Upper lobe of left lung (tissue), 6 donors: ENCODE results near the gene DGKQ. TPM values are rescaled to one million over a fixed set of nuclear protein-coding genes. Genes with fewer than 3 reads are reported as not detected.

Source experiments
- ATAC-seq, 2 donors: fragments of 200-7000 bp; cut with Tn5 transposase; one replicate each; pipeline ENCODE4 v1.9.1; 2022; ENCODE audit warnings: mild to moderate bottlenecking in 2 of 2, moderate library complexity in 2 of 2; ENCODE audit not compliant: low FRiP score in 2 of 2
- DNase-seq, 2 donors: peaks; one replicate each; pipeline ENCODE4 v3.0.0-alpha.2; 2019 to 2020
- H3K27ac ChIP-seq, 4 donors: fragments of 200-600 bp; sonication (generic); one replicate each; pipeline ENCODE4 v1.5.1; 2016 to 2019
- H3K27me3 ChIP-seq, 4 donors: fragments of 200-600 bp; sonication (generic); one replicate each; pipeline ENCODE4 v1.5.1; 2017 to 2019
- H3K36me3 ChIP-seq, 4 donors: fragments of 200-600 bp; sonication (generic); one replicate each; pipeline ENCODE4 v1.5.1; 2016 to 2019
- H3K4me1 ChIP-seq, 4 donors: fragments of 200-600 bp; sonication (generic); one replicate each; pipeline ENCODE4 v1.5.1; 2018 to 2019
- H3K4me3 ChIP-seq, 4 donors: fragments of 200-600 bp; sonication (generic); one replicate each; pipeline ENCODE4 v1.5.1; 2017 to 2019; ENCODE audit warnings: mild to moderate bottlenecking in 2 of 4, moderate library complexity in 1 of 4
- H3K9me3 ChIP-seq, 4 donors: fragments of 200-600 bp; sonication (generic); one replicate each; pipeline ENCODE4 v1.5.1; 2018 to 2019
- EP300 ChIP-seq, 4 donors: sonication (generic); formaldehyde crosslinking; IDR thresholded peaks; one replicate each; pipeline ENCODE4 v1.5.1; 2017; ENCODE audit warnings: antibody characterized with exemption in 4 of 4, control low read depth in 2 of 4
- POLR2A ChIP-seq, 4 donors: fragments of 450-650 bp; IDR thresholded peaks; one replicate each; pipeline ENCODE4 v1.5.1; 2016 to 2017; ENCODE audit warnings: antibody characterized with exemption in 4 of 4, mild to moderate bottlenecking in 2 of 4
- POLR2AphosphoS5 ChIP-seq, 2 donors: sonication (generic); formaldehyde crosslinking; IDR thresholded peaks; one replicate each; pipeline ENCODE4 v1.5.1; 2017; ENCODE audit warnings: antibody characterized with exemption in 2 of 2
- WGBS, 2 donors: methylation state at CpG; one replicate each; pipeline ENCODE4 v1.1.5; 2017 to 2018; 5-methylcytosine and 5-hydroxymethylcytosine counted together
- total RNA-seq, 6 donors: library from RNA; depleted of rRNA in 4 of 6; stranded (reverse); fragments of >200 nt in 4 of 6; gene quantifications; one replicate each; pipeline versions ENCODE4 v1.1.0 to v1.2.1, GENCODE V29; 2016 to 2021
- TF ChIP-seq, protein P1 (sequence below), 6 experiments: fragments of 450-650 bp in 4 of 6; fragments of 200-600 bp in 2 of 6; sonication (generic) in 2 of 6; IDR thresholded peaks; one replicate each; pipeline ENCODE4 v1.5.1; 2016 to 2019; ENCODE audit warnings: antibody characterized with exemption in 6 of 6
- donor health status: DM: no; HTN: no; CAD: no; lungs with moderate emphysema.
- donor health status: DM: no; HTN: yes; CAD: no; lungs with severe emphysema.

Gene DGKQ
- total RNA-seq, 6 donors from 2014 or later: 10.7 to 36.7 (median 17.5) TPM

DNA sequence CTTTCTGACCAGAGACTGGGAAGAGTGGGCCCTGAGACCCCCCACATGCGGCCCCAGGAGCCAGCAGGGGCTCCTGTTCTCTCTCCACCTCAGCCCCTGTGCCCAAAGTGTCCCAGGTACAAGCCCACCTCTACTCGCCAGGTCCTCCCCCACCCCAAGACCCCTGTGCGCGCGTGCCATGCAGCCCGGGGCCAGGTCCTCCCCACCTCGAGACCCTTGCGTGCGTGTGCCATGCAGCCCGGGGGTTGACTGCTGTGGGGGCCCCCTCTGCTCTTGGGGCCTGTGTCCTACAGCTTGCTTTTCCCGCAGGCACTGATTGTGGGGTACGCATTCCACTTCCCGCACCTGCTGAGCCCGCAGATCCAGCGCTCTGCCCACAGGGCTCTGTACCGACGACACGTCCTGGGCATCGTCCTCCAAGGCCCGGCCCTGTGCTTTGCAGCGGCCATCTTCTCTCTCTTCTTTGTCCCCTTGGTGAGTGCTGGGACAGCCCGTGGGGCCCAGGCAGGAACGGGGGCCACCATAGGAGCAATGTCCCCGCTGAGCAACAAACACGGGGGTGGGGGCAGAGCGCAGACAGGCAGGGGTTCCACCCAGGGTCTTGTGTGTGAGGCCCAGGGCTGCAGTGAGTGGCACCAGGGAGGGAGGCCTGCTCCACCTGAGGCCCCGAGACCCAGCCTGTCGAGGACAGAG is 20.3 kb downstream of the DGKQ start:
- ATAC-seq (no peak), DNase-seq (peak; percentile 16 to 64)
- TF ChIP-seq POLR2A (IDR thresholded peaks at IDR 0.05) (no peak), POLR2AphosphoS5 (IDR thresholded peaks at IDR 0.05) (no peak), EP300 (IDR thresholded peaks at IDR 0.05) (no peak)
- TF ChIP-seq, protein P1, sequence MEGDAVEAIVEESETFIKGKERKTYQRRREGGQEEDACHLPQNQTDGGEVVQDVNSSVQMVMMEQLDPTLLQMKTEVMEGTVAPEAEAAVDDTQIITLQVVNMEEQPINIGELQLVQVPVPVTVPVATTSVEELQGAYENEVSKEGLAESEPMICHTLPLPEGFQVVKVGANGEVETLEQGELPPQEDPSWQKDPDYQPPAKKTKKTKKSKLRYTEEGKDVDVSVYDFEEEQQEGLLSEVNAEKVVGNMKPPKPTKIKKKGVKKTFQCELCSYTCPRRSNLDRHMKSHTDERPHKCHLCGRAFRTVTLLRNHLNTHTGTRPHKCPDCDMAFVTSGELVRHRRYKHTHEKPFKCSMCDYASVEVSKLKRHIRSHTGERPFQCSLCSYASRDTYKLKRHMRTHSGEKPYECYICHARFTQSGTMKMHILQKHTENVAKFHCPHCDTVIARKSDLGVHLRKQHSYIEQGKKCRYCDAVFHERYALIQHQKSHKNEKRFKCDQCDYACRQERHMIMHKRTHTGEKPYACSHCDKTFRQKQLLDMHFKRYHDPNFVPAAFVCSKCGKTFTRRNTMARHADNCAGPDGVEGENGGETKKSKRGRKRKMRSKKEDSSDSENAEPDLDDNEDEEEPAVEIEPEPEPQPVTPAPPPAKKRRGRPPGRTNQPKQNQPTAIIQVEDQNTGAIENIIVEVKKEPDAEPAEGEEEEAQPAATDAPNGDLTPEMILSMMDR (IDR thresholded peaks at IDR 0.05): no peak
- Histone ChIP-seq H3K4me1 (no peaks in the 10 kb centered on the region), H3K27ac (no peak overlapping the region), H3K36me3 (peaks cover 0 to 56% (median 28%) of the 10 kb centered on the region in 4 donors), H3K27me3 (no peaks in the 10 kb centered on the region), H3K4me3 (no peak overlapping the region), H3K9me3 (no peaks in the 10 kb centered on the region)
- WGBS, 2 donors: 94 to 97% methylated on average over 14 to 27 of the region's 28 CpGs

DNA sequence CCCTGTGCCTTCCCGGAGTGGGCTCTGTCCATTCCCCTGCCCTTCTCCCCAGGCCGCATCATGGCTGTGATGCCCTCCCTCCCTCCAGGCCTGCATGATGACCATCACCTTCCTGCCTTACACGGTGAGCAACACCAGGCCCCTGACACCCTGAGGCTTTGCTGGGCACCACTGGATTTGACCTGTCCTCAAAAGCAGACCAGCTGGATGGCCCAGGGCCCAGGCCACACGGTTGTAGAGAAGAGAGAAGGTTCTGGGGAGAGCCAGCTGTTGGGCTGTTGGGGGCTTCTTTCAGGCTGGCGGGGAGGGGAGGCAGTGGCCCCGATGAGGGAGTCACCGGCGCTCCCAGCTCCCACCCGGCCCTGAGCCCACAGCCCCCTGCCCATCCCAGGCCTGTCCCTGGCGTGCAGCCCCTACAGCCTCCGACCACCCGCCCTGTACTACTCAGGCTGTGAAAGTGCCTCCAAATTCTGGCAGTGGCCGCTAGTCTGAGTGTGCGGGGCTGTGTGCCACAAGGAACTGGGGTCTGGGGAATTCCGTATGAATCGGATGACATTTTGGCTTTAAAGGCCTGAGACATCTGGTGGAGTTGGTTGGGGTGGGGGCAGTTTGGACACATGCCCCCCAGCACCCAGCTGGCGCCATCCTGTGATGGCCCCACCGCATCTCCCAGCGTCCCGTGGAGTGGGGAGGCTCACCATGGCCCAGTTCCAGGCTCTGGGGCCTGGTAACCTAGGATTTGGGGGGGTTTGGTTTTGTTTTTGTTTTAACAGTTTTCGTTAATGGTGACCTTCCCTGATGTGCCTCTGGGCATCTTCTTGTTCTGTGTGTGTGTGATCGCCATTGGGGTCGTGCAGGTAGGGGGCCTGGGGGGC is 21.5 kb downstream of the DGKQ start:
- Histone ChIP-seq H3K36me3 (peaks cover 0 to 46% (median 22%) of the 10 kb centered on the region in 4 donors), H3K27me3 (no peaks in the 10 kb centered on the region), H3K27ac (no peak overlapping the region), H3K4me1 (no peaks in the 10 kb centered on the region), H3K9me3 (no peaks in the 10 kb centered on the region), H3K4me3 (no peak overlapping the region)
- WGBS, 2 donors: 91 to 94% methylated on average over 12 to 23 of the region's 23 CpGs
- DNase-seq (peak; percentile 12 to 60), ATAC-seq (no peak)
- TF ChIP-seq EP300 (IDR thresholded peaks at IDR 0.05): no peak
- no peak for TF ChIP-seq POLR2A (IDR thresholded peaks at IDR 0.05)
- TF ChIP-seq POLR2AphosphoS5 (IDR thresholded peaks at IDR 0.05): no peak
- TF ChIP-seq, protein P1 (IDR thresholded peaks at IDR 0.05): no peak

DNA sequence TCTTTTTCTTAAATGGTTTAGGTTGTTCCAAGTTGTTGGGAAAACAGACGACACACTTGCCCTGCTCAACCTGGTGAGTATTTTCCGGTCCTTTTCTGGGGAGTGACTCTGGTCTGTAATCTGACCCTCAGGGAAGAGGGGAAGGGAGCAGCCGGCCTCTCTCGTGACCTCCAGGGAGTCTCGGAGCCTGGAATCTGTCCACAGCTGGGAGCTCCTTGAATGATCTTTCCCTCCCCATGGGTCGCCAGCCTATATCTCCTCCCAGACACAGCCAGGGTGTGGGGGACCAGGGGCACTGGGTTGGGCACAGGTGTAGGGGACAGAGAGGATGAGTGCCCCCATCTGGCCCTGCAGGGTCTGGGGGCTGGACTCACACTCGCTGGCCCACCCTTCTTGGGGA is 22.2 kb downstream of the DGKQ start:
- H3K27ac ChIP-seq: no peak overlapping the region
- ATAC-seq (no peak), DNase-seq (no peak)
- no peak overlapping the region for H3K4me3 ChIP-seq
- no peak for TF ChIP-seq EP300 (IDR thresholded peaks at IDR 0.05)
- TF ChIP-seq POLR2AphosphoS5 (IDR thresholded peaks at IDR 0.05): no peak
- TF ChIP-seq, protein P1 (IDR thresholded peaks at IDR 0.05): no peak
- TF ChIP-seq POLR2A (IDR thresholded peaks at IDR 0.05): no peak
- no peaks in the 10 kb centered on the region for H3K9me3 ChIP-seq
- WGBS, 2 donors: 87 to 93% methylated on average over 7 of the region's 7 CpGs
- peaks cover 0 to under 1% (median under 1%) of the 10 kb centered on the region in 4 donors for H3K4me1 ChIP-seq
- H3K36me3 ChIP-seq: peaks cover 0 to 42% (median 21%) of the 10 kb centered on the region in 4 donors
- H3K27me3 ChIP-seq: no peaks in the 10 kb centered on the region

DNA sequence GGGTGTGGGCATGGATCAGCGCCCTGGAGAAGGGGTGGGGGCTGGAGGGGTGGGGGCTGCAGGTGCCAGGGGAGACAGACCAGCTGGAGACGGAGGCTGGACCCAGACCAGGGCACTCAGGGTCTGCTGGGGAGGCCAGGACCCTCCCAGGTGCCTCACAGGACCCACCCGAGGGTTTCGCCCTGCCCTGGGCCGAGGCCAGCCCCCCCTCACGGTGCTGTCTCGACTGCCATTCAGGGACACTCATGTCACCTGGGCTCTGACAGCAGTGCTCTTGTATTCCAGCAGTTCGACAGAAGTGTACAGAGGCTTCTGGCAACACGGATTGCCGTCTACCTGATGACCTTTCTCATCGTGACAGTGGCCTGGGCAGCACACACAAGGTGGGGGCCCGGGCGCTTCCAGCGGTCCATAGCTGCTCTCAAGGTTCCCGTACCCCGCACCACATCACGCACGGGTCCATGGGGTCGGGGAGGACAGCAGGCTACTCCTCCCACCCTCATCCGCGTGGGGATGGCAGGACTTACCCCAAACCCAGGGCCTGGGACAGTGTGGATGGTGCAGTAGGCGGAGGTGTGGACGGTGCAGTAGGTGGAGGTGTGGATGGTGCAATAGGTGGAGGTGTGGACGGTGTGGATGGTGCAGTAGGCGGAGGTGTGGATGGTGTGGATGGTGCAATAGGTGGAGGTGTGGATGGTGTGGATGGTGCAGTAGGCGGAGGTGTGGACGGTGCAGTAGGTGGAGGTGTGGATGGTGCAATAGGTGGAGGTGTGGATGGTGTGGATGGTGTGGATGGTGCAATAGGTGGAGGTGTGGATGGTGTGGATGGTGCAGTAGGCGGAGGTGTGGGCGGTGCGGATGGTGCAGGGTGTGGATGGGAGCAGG is 23.0 kb downstream of the DGKQ start:
- DNase-seq: peak in 1 of 2 donors; percentile 68
- Histone ChIP-seq H3K27ac (no peak overlapping the region), H3K27me3 (no peaks in the 10 kb centered on the region), H3K36me3 (peaks cover 0 to 35% (median 17%) of the 10 kb centered on the region in 4 donors), H3K4me3 (no peak overlapping the region), H3K9me3 (no peaks in the 10 kb centered on the region), H3K4me1 (peaks cover 0 to 8% (median 5%) of the 10 kb centered on the region in 4 donors)
- WGBS, 2 donors: 90% methylated on average over 20 to 30 of the region's 30 CpGs
- TF ChIP-seq EP300 (IDR thresholded peaks at IDR 0.05): no peak
- TF ChIP-seq, protein P1 (IDR thresholded peaks at IDR 0.05): no peak
- TF ChIP-seq POLR2AphosphoS5 (IDR thresholded peaks at IDR 0.05): no peak
- no peak for TF ChIP-seq POLR2A (IDR thresholded peaks at IDR 0.05)
- ATAC-seq: no peak
